ENCODE results near the gene RBPJ.

RBPJ gene

DNA sequence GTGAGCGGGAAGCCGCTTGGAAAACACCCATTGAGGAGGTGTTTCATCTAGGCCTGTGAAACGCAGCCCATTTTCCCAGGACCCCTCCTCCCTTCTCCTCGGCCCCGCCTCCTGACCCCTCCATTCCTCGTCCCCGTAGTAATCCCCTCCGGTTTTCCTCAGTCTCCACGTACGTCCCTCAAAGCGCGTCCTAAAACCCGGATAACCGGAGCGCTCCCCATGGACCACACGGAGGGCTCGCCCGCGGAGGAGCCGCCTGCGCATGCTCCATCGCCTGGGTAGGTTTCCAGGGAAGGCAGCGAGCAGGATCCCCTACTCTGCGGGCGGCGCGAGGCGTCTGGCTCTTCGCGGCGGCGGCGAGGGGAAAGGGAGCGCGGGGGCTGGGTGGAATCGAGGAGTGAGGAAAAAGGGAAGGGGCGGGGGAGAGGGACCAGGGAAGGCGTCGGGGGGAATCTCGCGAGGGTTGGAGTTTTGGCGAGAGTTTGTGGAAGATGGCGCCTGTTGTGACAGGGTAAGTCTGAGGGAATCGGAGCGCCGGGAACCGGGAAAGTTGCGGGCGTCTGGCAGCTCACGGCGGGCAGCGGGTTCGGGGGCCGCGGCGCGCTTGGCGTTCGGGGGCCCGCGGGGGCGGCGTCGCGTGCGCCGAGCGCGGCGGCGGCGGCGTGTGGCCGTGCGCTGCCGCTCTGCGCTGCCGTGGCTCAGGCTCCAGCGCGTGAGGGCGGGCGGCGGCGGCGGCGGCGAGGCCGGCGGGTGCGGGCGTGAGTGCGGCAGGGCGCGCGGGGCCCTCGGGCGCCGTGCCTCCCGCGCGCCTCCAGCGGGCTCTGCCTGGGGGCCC, at the start of gene RBPJ:
Gene RBPJ (plus strand): TSS at position 477 of the 835 bp plus-strand sequence. CDS start 15 bp downstream, at position 492.
- TF ChIP-seq, protein P1, sequence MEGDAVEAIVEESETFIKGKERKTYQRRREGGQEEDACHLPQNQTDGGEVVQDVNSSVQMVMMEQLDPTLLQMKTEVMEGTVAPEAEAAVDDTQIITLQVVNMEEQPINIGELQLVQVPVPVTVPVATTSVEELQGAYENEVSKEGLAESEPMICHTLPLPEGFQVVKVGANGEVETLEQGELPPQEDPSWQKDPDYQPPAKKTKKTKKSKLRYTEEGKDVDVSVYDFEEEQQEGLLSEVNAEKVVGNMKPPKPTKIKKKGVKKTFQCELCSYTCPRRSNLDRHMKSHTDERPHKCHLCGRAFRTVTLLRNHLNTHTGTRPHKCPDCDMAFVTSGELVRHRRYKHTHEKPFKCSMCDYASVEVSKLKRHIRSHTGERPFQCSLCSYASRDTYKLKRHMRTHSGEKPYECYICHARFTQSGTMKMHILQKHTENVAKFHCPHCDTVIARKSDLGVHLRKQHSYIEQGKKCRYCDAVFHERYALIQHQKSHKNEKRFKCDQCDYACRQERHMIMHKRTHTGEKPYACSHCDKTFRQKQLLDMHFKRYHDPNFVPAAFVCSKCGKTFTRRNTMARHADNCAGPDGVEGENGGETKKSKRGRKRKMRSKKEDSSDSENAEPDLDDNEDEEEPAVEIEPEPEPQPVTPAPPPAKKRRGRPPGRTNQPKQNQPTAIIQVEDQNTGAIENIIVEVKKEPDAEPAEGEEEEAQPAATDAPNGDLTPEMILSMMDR (IDR thresholded peaks at IDR 0.05; ENCODE audit: low read depth, low read length, missing control alignments), result no peak
- peak; percentile 61 for DNase-seq (ENCODE audit: low read depth)
- peak within 1 kb of the TSS; percentile 72 for H3K4me3 ChIP-seq (ENCODE audit: low read depth, low read length)

DNA sequence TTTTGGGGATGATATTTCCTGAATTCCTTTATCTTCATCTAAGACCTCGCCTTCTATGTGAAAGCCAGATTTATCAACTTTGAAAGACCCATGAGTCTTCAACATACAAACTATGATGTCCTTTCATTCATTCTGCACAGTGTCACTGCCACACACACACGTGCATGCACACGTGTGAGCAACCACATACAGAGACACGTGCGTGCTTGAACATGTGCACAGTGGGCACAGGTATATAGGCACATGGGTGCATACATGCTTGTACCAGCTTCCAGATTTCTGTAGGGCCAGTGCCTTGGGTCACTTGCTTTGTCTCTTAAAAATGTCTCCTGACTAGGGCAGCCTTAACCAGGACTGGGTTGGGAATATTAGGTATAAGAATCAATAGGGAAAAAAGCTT, 49.1 kb upstream of the RBPJ start:
- no peak for DNase-seq (ENCODE audit: low read depth)
- H3K4me3 ChIP-seq (ENCODE audit: low read depth, low read length), result no peak overlapping the region
- TF ChIP-seq, protein P1 (IDR thresholded peaks at IDR 0.05; ENCODE audit: low read depth, low read length, missing control alignments), result no peak

DNA sequence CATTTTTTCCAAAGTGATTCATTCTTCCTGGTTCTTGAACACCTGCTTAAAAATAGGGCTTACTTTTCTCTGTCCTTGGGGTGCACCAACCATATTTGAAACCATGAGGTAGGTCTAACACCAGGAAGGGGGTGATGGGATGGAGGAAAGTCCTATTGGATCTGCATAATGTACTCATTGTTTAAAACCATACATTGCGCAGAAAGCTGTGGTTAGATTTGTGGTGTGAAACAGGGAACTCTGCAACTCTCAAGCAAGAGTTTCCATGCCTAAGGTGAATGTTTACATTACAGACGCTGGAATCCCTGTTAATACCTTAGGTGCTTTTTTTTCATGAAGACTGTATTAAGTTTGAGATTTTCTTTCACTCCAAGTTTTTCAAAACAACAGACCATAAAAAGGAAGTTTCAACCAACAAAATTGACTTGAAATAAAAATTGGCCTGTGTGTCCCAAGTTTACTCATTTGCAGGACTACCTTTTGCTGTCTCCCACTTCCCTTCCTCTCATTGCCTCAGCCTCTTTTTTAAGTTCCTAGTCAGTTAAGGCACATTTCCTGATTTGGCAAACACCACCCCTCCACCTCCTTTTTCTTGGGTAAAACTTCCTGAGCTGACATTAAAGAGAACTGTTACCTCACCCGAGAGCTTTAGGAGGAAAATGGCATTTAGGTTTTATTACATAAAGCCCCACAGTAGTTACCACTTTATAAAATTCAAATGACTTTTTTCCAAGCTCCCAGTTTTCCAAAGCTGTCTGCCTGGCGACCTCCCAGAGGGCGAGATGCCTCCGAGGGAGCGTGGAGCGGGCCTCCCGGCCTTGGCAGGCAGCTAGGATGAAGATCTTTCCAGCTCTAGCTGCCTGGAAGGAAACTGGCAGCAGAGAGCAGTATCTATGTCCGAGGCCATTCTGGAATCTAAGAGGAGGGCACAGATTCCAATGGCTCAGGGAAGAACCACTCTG, 47.9 kb upstream of the RBPJ start:
- TF ChIP-seq, protein P1 (IDR thresholded peaks at IDR 0.05; ENCODE audit: low read depth, low read length, missing control alignments), result no peak
- H3K4me3 ChIP-seq (ENCODE audit: low read depth, low read length), result no peak overlapping the region
- no peak for DNase-seq (ENCODE audit: low read depth)

DNA sequence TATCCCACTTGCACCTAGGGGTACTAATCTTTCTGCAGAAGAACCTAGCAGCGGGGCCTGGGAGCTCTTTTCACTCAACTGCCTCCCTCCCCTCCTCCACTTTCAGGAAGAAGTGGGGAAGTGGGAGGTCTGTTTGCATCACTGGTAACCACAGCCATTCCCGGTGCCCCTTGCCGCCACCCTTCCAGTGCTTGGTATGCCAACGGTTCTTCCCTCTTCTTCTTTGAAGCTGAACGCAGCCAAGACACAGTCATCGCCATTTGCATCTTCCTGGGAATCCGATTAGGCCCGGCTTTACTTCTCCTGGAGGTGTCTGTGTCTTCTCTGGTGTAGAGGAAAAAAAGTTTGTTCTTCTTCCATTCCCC, 47.2 kb upstream of the RBPJ start:
- TF ChIP-seq, protein P1 (IDR thresholded peaks at IDR 0.05; ENCODE audit: low read depth, low read length, missing control alignments), result no peak
- H3K4me3 ChIP-seq (ENCODE audit: low read depth, low read length), result no peak overlapping the region
- no peak for DNase-seq (ENCODE audit: low read depth)

DNA sequence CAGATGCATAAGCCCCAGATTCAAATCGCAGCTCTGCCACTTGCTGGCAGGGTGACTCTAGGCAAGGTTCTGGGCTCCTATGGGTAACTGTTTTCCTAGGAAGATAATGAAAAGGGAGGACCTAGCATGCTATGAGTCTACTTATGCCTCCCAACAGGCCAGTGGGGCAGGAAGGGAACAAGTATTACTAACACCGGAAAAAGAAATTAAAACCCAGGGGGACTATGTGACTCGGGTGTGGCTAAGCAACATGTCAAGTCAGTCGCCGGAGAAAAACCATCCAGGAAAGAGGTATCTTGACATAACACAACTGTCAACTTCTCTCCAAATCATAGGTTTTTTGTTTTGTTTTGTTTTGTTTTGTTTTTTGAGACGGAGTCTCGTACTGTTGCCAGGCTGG, 45.5 kb upstream of the RBPJ start:
- DNase-seq (ENCODE audit: low read depth), result no peak
- TF ChIP-seq, protein P1 (IDR thresholded peaks at IDR 0.05; ENCODE audit: low read depth, low read length, missing control alignments), result no peak
- no peak overlapping the region for H3K4me3 ChIP-seq (ENCODE audit: low read depth, low read length)

DNA sequence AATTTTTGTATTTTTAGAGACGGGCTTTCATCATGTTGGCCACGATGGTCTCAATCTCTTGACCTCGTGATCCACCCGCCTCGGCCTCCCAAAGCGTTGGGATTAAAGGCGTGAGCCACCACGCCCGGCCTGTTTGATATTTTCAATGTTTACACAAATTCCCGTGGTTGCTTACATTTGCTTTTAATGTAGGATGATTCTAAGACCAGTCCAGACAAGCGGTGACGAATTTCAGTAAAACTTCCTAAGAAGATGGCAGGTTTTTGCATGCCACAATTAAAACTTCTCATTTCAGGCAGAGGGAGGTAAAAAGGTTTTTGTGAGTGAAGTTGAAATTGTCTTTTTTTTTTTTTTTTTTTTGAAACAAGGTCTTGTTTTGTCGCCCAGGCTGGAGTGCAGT, 41.4 kb upstream of the RBPJ start:
- no peak for DNase-seq (ENCODE audit: low read depth)
- TF ChIP-seq, protein P1 (IDR thresholded peaks at IDR 0.05; ENCODE audit: low read depth, low read length, missing control alignments), result no peak
- no peak overlapping the region for H3K4me3 ChIP-seq (ENCODE audit: low read depth, low read length)

All from GM12864 (cell line).